Fibroblast of skin of left quadriceps (primary cell): ENCODE data around the gene NIN.
"Not testable (repeated sequence)": the region's sequence is repeated elsewhere in the genome, so short reads cannot be mapped to it uniquely, and the experiment has no call there.

Experiments used
- DNase-seq, 2 experiments: peaks; one replicate each; pipeline ENCODE4 v3.0.0-alpha.2; 2013; ENCODE audit warnings: low read depth in 2 of 2

NIN gene

GRCh38 chr14:50820786-50821509 lies 10.0 kb downstream of the NIN start:
- DNase-seq: no peak

- not testable (repeated sequence) for DNase-seq
Observed at GRCh38 chr14:50819303-50819702, 11.7 kb downstream of the NIN start.

- DNase-seq: no peak
Observed at GRCh38 chr14:50816395-50817047, 14.4 kb downstream of the NIN start.

GRCh38 chr14:50815526-50815925 lies 15.4 kb downstream of the NIN start:
- DNase-seq: not testable (repeated sequence)

- not testable (repeated sequence) for DNase-seq
Observed at GRCh38 chr14:50815058-50815457, 15.9 kb downstream of the NIN start.

GRCh38 chr14:50814161-50814560 lies 16.8 kb downstream of the NIN start:
- DNase-seq: no peak

GRCh38 chr14:50813544-50813863 lies 17.5 kb downstream of the NIN start:
- no peak for DNase-seq

GRCh38 chr14:50812856-50813543 lies 18.0 kb downstream of the NIN start:
- no peak for DNase-seq

- DNase-seq: no peak
Observed at GRCh38 chr14:50812180-50812579, 18.8 kb downstream of the NIN start.

- DNase-seq: no peak
Observed at GRCh38 chr14:50808053-50808452, 22.9 kb downstream of the NIN start.

GRCh38 chr14:50806241-50806933 lies 24.6 kb downstream of the NIN start:
- no peak for DNase-seq

GRCh38 chr14:50805396-50805795 lies 25.6 kb downstream of the NIN start:
- no peak for DNase-seq

- DNase-seq: peak; percentile 53 to 55
Observed at GRCh38 chr14:50804181-50804721, 26.7 kb downstream of the NIN start.

- no peak for DNase-seq
Observed at GRCh38 chr14:50801706-50802105, 29.3 kb downstream of the NIN start.

- no peak for DNase-seq
Observed at GRCh38 chr14:50800032-50800431, 30.9 kb downstream of the NIN start.

GRCh38 chr14:50798048-50798421 lies 32.9 kb downstream of the NIN start:
- no peak for DNase-seq

GRCh38 chr14:50797250-50798047 lies 33.5 kb downstream of the NIN start:
- no peak for DNase-seq

GRCh38 chr14:50796390-50796789 lies 34.6 kb downstream of the NIN start:
- no peak for DNase-seq

- no peak for DNase-seq
Observed at GRCh38 chr14:50795909-50796308, 35.1 kb downstream of the NIN start.

- no peak for DNase-seq
Observed at GRCh38 chr14:50795142-50795541, 35.8 kb downstream of the NIN start.

- no peak for DNase-seq
Observed at GRCh38 chr14:50794068-50794645, 36.8 kb downstream of the NIN start.
